Activated CD8-positive, alpha-beta T cell treated with anti-CD3 and anti-CD28 coated beads for 36 hours (primary cell): ENCODE measurements around the gene DPP4. TPM values are rescaled to one million over a fixed set of nuclear protein-coding genes. Genes with fewer than 3 reads are reported as not detected.

Experiments
- ATAC-seq: fragments of 200-7000 bp; cut with Tn5 transposase; one replicate; pipeline ENCODE4 v1.10.0; 2021; ENCODE audit warnings: mild to moderate bottlenecking, moderate library complexity
- CTCF ChIA-PET: fragments of 350-600 bp; sonication (Branson Sonifier 250); formaldehyde crosslinking; loops from one replicate; lab custom pipeline; 2021; ENCODE audit warnings: antibody characterized with exemption; lab: Charles Lee
- POLR2A ChIA-PET: fragments of 350-600 bp; sonication (Branson Sonifier 250); formaldehyde crosslinking; loops from one replicate; lab custom pipeline; 2021; ENCODE audit warnings: antibody characterized with exemption; lab: Charles Lee
- DNase-seq: peaks from one replicate; pipeline ENCODE4 v3.0.0-alpha.2; 2020
- H3K27ac Mint-ChIP-seq: one replicate; pipeline ENCODE4 v1.8.0; 2021; ENCODE audit warnings: mild to moderate bottlenecking, mixed read lengths
- H3K27me3 Mint-ChIP-seq: one replicate; pipeline ENCODE4 v1.8.0; 2021; ENCODE audit warnings: mixed read lengths
- H3K36me3 Mint-ChIP-seq: one replicate; pipeline ENCODE4 v1.8.0; 2021; ENCODE audit warnings: low read depth, mixed read lengths
- H3K4me1 Mint-ChIP-seq: one replicate; pipeline ENCODE4 v1.8.0; 2021; ENCODE audit warnings: low read depth, mixed read lengths
- H3K4me3 Mint-ChIP-seq: one replicate; pipeline ENCODE4 v1.8.0; 2021; ENCODE audit warnings: mild to moderate bottlenecking, moderate library complexity, mixed read lengths
- H3K9me3 Mint-ChIP-seq: one replicate; pipeline ENCODE4 v1.8.0; 2021; ENCODE audit warnings: mixed read lengths
- intact Hi-C: fragments of 100-400 bp; cut with micrococcal nuclease; formaldehyde crosslinking; loops from one replicate; pipeline ENCODE4 v1.10.0; 2022
- total RNA-seq, 2 experiments: library from RNA; stranded (reverse); gene quantifications; one replicate each; pipeline ENCODE4 v1.2.3, GENCODE V29; 2021
- TF ChIP-seq, protein P1 (sequence below): fragments of 200-600 bp; IDR thresholded peaks from one replicate; pipeline ENCODE4 v1.8.0; 2022; ENCODE audit warnings: antibody characterized with exemption, mild to moderate bottlenecking

Gene DPP4
- total RNA-seq, 2 experiments from 2014 or later = 25.9 to 26.4 TPM

DNA sequence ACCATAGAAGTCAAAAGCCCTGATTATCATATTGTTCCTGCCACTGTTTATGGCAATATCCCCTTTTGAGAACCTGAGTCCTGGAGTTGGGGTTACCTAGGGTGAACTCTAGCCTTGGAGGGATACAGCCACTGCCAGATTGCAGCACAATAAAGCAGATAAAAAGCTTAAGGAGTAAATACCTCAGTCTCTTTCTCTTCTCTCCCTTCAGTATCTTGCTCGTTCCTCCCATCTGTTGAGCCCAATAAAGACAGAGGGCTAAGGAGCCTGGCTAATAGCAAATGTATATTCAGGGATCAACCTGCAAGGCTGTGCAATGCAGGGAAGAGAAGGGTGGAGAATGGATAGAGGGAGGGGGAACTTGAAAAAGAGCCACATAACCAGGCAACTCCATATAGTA is 8.0 kb upstream of the DPP4 start:
- Mint-ChIP-seq H3K27me3 (no peaks in the 10 kb centered on the region), H3K9me3 (peaks cover 25% of the 10 kb centered on the region), H3K4me3 (no peak overlapping the region), H3K4me1 (no peaks in the 10 kb centered on the region), H3K36me3 (peaks cover 17% of the 10 kb centered on the region), H3K27ac (no peak overlapping the region)
- intact Hi-C loops = no loop called here
- POLR2A ChIA-PET = no interaction called here
- ATAC-seq (no peak), DNase-seq (no peak)
- TF ChIP-seq, protein P1, sequence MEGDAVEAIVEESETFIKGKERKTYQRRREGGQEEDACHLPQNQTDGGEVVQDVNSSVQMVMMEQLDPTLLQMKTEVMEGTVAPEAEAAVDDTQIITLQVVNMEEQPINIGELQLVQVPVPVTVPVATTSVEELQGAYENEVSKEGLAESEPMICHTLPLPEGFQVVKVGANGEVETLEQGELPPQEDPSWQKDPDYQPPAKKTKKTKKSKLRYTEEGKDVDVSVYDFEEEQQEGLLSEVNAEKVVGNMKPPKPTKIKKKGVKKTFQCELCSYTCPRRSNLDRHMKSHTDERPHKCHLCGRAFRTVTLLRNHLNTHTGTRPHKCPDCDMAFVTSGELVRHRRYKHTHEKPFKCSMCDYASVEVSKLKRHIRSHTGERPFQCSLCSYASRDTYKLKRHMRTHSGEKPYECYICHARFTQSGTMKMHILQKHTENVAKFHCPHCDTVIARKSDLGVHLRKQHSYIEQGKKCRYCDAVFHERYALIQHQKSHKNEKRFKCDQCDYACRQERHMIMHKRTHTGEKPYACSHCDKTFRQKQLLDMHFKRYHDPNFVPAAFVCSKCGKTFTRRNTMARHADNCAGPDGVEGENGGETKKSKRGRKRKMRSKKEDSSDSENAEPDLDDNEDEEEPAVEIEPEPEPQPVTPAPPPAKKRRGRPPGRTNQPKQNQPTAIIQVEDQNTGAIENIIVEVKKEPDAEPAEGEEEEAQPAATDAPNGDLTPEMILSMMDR = no peak
- CTCF ChIA-PET = interaction anchor here (1.5 to 1.6 kb wide), 2 partner anchors 72 to 218 kb away, joined by 3 read pairs; no protein-coding TSS in a partner anchor

DNA sequence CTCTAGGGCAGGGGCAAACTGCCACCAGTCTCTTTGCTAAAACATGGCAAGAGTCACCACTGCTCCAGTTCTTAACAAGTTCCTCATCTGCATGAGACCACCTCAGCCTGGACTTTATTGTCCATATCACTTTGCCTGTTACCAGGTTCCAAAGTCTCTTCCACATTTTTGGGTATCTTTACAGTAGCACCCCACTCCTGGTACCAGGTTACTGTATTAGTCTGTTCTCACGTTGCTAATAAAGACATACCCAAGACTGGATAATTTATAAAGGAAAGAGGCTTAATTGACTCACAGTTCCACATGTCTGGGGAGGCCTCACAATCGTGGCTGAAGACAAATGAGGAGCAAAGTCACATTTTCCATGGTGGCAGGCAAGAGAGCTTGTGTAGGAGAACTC is 5.5 kb upstream of the DPP4 start:
- intact Hi-C loops = no loop called here
- DNase-seq = no peak
- no peak for ATAC-seq
- H3K9me3 Mint-ChIP-seq = peaks cover 25% of the 10 kb centered on the region
- no peaks in the 10 kb centered on the region for H3K27me3 Mint-ChIP-seq
- CTCF ChIA-PET = no interaction called here
- H3K4me3 Mint-ChIP-seq = no peak overlapping the region
- TF ChIP-seq, protein P1 = no peak
- H3K27ac Mint-ChIP-seq = no peak overlapping the region
- POLR2A ChIA-PET = no interaction called here
- peaks cover 10% of the 10 kb centered on the region for H3K4me1 Mint-ChIP-seq
- H3K36me3 Mint-ChIP-seq = peaks cover 20% of the 10 kb centered on the region

DNA sequence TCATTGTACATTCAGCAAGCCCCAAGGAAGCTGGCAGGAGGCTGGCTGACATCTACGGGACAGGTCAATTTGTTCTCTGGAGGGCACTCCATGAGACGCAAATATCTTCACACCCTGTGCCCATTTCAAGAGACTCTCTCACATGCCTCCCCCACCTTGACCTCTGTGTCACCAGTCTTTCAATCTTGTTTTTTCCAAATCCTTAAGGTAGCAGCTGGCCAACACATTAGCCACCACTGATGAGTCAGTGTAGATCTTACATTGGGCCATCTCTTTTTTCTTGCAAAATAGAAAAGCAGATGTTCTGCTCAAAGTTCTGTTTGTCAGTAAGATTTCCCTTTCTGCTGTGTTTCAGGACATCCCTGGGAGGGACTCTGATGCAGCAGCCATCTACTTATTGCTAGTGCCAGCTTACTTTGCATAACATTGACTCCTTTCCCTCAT is 1.7 kb upstream of the DPP4 start:
- Mint-ChIP-seq H3K9me3 (peaks cover 25% of the 10 kb centered on the region), H3K4me1 (peaks cover 36% of the 10 kb centered on the region), H3K36me3 (peaks cover 33% of the 10 kb centered on the region), H3K27ac (no peak overlapping the region), H3K27me3 (no peaks in the 10 kb centered on the region), H3K4me3 (no peak overlapping the region)
- TF ChIP-seq, protein P1 = no peak
- ChIA-PET POLR2A (no interaction called here), CTCF (interaction anchor here (1.1 kb wide), 1 partner anchor 11 kb away, joined by 3 read pairs; no protein-coding TSS in a partner anchor)
- intact Hi-C loops = no loop called here
- DNase-seq (peak; percentile 19), ATAC-seq (no peak)

DNA sequence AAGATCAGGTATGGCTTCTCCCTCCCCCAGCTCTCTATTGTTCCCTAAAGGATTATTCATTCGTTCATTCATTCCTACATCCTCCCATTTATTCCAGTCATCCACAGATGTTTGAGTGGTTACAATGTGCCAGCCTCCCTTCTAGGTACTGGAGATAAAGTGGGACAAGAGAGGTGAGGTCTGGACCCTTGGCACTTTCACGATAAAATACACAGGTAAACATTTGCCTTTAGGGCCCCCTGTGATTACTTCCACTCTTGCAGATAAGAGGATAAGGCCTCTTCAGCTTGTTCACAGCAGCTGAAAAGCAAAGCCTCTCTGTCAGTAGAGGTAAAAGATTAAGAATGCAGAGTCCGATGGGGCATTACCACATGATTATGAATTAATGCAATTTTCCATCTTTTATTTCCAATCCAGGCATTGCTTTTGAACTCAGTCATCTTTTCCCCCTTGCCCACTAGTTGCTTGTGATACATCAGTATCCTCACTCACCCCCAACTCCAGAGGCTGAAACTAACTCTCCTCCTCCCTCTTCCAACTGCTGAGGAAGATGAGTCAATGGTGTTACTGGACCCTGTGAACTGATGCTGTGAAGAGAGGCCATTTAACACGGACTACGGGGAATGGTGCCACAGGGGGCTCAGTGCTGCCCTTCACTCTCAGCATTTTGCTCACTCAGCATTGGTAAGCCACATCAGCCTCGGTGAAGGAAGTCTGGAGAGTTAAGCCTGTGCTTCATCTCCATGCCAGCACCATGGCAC is 1.1 kb upstream of the DPP4 start:
- H3K4me3 Mint-ChIP-seq = peak overlapping the region; percentile 88
- no peak overlapping the region for H3K27ac Mint-ChIP-seq
- peaks cover 24% of the 10 kb centered on the region for H3K9me3 Mint-ChIP-seq
- ChIA-PET POLR2A (interaction anchor here (1.0 to 5.9 kb wide), 3 partner anchors 15 to 105 kb away, joined by 3 to 65 read pairs (median 4); no protein-coding TSS in a partner anchor), CTCF (interaction anchor here (1.1 to 4.8 kb wide), 3 partner anchors 10 to 15 kb away, joined by 3 to 26 read pairs (median 3); no protein-coding TSS in a partner anchor)
- DNase-seq (no peak), ATAC-seq (no peak)
- peaks cover 39% of the 10 kb centered on the region for H3K36me3 Mint-ChIP-seq
- TF ChIP-seq, protein P1 = no peak
- no peaks in the 10 kb centered on the region for H3K27me3 Mint-ChIP-seq
- peaks cover 42% of the 10 kb centered on the region for H3K4me1 Mint-ChIP-seq
- intact Hi-C loops = no loop called here

DNA sequence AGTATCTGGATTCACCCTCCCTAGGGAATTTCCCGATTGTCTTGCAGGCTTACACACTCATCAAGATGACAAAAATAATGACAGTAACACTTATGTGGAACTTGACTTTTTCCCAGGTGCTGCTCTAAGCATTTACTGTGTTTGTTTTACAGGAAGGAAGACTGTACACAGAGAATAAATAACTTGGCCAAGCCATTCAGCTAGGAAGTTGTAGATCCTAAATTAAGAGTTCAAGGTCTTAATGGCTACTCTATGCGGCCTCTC is 549 bp upstream of the DPP4 start:
- CTCF ChIA-PET = interaction anchor here (1.1 to 4.8 kb wide), 4 partner anchors 10 to 122 kb away, joined by 3 to 26 read pairs (median 6); no protein-coding TSS in a partner anchor
- TF ChIP-seq, protein P1 = no peak

More for the DNA sequence above, 549 bp upstream of the DPP4 start:
- Mint-ChIP-seq H3K4me3 (peak overlapping the region; percentile 88), H3K27me3 (no peaks in the 10 kb centered on the region), H3K36me3 (peaks cover 37% of the 10 kb centered on the region), H3K27ac (peak overlapping the region; percentile 86), H3K4me1 (peaks cover 42% of the 10 kb centered on the region), H3K9me3 (peaks cover 19% of the 10 kb centered on the region)
- DNase-seq = no peak
- intact Hi-C loops = no loop called here
- ATAC-seq = no peak
- POLR2A ChIA-PET = interaction anchor here (1.0 to 5.9 kb wide), 6 partner anchors 14 to 118 kb away, joined by 3 to 65 read pairs (median 4); no protein-coding TSS in a partner anchor
